AG10803 (cell line): ENCODE measurements around the gene TRIM39.

Experiments
- DNase-seq: peaks from one replicate; pipeline ENCODE4 v3.0.0; 2010; ENCODE audit warnings: low read depth
- H3K4me3 ChIP-seq: 2 replicates; pipeline ENCODE4 v1.5.1; 2011; ENCODE audit warnings: mild to moderate bottlenecking, low read length, control low read depth
- CTCF ChIP-seq: conservative IDR thresholded peaks from 2 replicates; pipeline ENCODE4 v1.5.1; 2011; ENCODE audit warnings: mild to moderate bottlenecking, low read length, control low read depth, inconsistent platforms

The TRIM39 gene

GRCh38 chr6:30328397-30328796, 1.7 kb downstream of the TRIM39 start:
- no peak for DNase-seq
- TF ChIP-seq CTCF = no peak
- no peak overlapping the region for H3K4me3 ChIP-seq

GRCh38 chr6:30329331-30329730, 2.6 kb downstream of the TRIM39 start:
- no peak for DNase-seq
- no peak overlapping the region for H3K4me3 ChIP-seq

GRCh38 chr6:30331981-30332380, 5.3 kb downstream of the TRIM39 start:
- H3K4me3 ChIP-seq = no peak overlapping the region
- no peak for DNase-seq
- TF ChIP-seq CTCF = no peak

More at GRCh38 chr6:30329331-30329730, 2.6 kb downstream of the TRIM39 start:
- TF ChIP-seq CTCF = no peak

- no peak for TF ChIP-seq CTCF
- DNase-seq = no peak
- no peak overlapping the region for H3K4me3 ChIP-seq
Measured at GRCh38 chr6:30334075-30334783, 7.5 kb downstream of the TRIM39 start.

- no peak for DNase-seq
- no peak for TF ChIP-seq CTCF
- H3K4me3 ChIP-seq = no peak overlapping the region
Measured at GRCh38 chr6:30340589-30341054, 13.9 kb downstream of the TRIM39 start.

GRCh38 chr6:30341218-30341617, 14.5 kb downstream of the TRIM39 start:
- no peak for TF ChIP-seq CTCF
- H3K4me3 ChIP-seq = no peak overlapping the region
- no peak for DNase-seq

- DNase-seq = no peak
- no peak for TF ChIP-seq CTCF
- no peak overlapping the region for H3K4me3 ChIP-seq
Measured at GRCh38 chr6:30341728-30342127, 15.0 kb downstream of the TRIM39 start.
